HG03175 (cell line): ENCODE data around the gene CD2AP.
"Not testable (repeated sequence)": the region's sequence is repeated elsewhere in the genome, so short reads cannot be mapped to it uniquely, and the experiment has no call there.

Experiments used
- ATAC-seq: cut with Tn5 transposase; IDR thresholded peaks from one replicate; pipeline ENCODE4 v1.9.1; 2021; ENCODE audit warnings: mild to moderate bottlenecking, moderate library complexity; ENCODE audit not compliant: unreplicated experiment

Gene CD2AP

DNA sequence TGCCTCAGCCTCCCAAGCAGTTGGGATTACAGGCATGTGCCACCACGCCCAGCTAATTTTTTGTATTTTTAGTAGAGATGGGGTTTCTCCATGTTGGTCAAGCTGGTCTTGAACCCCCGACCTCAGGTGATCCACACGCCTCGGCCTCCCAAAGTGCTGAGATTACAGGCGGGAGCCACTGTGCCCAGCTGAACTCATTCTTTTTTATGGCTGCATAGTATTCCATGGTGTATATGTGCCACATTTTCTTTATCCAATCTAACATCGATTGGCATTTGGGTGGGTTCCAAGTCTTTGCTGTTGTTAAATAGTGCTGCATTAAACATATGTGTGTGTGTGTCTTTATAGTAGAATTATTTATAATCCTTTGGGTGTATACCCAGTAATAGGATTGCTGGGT is 78.9 kb downstream of the CD2AP start:
- not testable (repeated sequence) for ATAC-seq

DNA sequence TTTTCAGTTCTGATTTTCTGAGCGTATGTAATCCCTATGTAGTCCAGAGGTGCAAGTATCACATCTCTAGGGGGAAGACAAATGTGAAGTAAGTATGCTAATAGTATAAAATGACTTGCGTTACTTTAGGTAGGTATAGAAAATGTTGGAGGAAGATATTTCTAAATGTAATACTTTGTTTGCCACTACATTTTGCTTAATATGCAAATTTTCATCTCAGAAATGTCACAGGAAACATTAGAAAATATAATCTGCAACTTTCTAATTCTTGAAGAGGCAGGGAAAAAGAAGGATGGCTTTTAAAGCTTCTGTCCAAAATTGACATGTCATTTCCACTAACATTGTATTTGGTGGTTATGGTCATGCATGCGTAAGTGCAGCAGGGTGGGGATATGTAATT is 85.6 kb downstream of the CD2AP start:
- no peak for ATAC-seq

DNA sequence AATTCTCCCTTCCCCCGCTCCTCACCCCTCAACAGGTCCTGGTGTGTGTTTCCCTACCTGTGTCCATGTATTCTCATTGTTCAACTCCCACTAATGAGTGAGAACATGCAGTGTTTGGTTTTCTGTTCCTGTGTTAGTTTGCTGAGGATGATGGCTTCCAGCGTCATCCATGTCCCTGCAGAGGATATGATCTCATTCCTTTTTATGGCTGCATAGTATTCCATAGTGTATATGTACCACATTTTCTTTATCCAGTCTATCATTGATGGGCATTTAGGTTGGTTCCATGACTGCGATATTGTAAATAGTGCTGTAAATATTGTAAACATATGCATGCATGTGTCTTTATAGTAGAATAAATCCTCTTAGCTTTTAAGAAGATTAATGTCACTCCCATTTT is 89.0 kb downstream of the CD2AP start:
- not testable (repeated sequence) for ATAC-seq

DNA sequence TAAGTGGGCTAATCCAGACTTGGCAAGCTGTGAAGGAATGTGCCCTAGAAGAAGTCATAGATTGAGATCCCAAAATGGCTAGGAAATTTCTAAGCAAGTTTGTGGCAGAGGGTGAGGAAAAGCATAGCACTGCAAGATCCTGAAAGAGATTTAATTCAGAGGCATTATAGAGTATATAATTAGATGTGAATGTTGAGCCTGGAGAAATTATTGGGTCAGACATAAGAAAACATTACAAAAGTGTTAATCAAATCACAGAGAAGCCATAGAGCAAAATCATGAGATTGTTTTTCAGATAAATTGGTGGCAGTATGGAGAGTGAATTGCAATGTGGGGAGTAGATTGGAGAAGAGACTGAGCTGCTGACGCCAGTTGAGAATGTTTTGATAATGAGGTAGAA is 90.0 kb downstream of the CD2AP start:
- no peak for ATAC-seq

DNA sequence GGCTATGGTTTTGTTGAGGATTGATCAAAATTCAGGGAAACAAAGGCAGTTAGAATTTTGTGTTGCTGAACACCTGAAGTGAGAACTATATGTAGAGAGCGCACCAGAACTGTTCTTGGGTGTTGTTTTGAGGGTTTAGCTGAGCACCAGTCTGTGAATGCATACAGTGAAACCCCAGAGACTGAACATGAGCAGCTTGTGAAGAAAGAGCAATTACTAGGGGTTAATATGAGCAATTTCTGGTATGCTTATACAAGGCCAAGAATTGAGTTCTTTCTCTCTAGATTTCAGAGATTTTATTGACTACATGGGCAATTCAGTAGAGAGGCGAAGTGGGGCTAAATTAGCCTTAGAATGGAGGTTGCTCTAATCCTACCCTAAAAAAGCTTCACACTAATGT is 93.9 kb downstream of the CD2AP start:
- no peak for ATAC-seq

DNA sequence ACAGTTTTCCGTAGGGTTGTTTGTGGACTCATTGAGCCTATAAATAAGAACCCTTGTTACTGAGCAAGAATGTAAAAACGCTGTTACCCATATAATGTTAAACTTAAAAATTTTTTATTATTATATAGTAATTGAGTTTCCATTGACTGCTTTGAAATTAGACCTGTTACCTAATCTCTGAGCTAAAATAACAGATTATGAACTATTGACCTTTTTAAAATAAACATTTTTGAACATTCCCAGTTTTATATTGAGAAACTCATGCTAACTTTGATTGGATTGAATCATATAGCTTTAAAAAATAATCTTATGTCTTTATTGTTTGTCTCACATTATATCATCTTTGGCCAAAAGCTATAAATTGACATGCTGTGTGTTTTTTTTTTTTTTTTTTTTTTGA is 95.5 kb downstream of the CD2AP start:
- no peak for ATAC-seq

DNA sequence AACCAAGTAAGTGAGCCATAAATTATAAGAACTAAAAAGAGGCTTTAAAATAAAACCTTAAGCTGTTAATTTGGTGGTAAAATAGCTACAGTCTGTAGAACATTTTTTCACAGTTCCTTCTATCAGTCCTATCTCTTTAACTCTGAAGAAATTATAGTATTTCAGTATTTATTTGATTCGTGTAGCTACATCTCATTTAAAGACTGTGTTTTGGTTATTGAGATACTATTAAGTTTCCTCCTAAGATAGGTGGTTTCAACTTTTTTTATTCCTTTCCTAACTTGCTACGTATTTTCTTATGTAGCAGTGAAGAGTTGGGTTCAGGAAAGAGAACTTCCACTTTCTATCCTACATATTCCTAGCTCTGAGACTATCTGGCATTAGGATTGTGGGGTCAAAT is 97.2 kb downstream of the CD2AP start:
- ATAC-seq, result no peak

DNA sequence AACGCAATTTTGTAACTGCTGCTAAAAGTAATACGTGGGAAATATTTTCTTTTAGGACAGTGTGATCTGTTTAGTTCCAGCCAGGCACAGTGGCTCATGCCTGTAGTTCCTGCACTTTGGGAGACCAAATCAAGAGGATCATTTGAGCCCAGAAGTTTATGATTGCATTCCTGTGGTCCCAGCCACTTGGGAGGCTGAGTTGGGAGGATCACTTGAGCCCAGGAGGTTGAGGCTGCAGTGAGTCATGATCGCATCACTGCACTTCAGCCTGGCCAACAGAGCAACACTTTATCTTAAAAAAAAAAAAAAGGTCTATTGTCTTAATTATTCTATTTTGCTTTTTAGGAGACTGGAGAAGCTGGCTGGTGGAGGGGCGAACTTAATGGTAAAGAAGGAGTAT is 101.5 kb downstream of the CD2AP start:
- ATAC-seq, result no peak

DNA sequence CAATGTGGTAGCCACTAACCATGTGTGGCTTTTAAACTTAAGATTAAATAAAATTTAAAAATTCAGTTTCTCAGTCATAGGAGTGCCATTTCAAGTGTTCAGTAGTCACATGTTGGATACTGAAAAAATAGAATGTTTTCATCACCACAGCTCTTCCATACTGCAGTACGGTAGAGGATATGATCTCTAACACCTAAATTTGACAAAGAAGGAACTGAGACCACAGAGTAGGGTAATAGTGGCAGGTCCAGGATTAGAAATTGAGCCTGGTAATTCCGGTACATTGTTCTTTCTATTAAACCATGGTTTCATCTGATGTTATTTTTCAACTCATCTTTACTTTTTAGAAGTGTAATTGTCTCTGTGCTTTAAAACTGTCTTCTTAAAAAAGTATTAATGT is 104.0 kb downstream of the CD2AP start:
- peak; percentile 67 for ATAC-seq

DNA sequence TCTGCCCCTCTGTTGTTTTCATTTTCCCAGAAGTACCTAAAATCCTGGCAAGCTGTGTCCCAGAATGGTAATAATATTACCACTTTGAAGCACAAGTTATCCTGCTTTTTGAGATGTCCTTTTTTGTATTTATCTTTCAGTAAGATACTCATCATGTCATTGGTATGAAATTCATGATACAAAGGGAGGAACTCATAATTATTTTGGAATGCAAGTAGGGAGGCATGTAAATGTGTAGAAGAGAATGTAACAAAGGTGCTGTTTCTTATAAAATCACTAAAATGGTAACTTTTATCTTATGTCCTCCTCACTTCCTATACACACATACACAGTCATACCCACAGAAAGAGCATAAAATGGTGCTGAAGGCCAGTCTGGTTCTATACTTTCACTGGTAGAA is 109.9 kb downstream of the CD2AP start:
- no peak for ATAC-seq

DNA sequence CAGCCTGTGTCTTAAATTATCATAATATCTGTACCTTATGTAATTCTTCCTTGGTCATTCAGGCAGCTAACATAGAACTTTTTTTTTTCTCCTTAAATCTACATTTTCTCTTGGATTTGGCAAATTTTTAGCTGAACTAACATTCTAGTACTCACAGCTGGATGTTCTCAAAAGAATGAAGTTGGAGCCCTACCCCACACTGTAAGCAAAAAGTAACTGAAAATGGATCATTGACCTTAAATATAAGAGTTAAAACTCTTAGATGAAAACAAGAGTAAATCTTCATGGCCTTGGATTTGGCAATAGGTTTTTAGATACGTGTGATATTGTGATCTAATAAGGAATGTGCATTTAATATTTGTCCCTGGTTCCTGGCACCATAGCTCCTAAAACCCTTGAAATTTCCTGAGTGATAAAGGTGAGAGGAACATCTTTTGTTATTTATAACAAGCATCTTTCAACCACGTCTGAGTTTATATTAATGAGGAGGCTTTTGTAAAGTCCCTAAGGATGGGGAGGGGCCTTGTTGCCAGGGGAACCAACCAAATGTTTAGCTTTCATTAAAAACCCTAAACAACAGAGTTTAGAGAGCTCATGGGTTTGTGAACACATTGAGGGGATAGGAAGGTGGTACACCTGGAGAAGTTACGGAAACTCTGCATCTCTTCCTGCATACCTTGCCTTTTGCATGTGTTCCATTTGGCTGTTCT is 114.7 kb downstream of the CD2AP start:
- no peak for ATAC-seq

DNA sequence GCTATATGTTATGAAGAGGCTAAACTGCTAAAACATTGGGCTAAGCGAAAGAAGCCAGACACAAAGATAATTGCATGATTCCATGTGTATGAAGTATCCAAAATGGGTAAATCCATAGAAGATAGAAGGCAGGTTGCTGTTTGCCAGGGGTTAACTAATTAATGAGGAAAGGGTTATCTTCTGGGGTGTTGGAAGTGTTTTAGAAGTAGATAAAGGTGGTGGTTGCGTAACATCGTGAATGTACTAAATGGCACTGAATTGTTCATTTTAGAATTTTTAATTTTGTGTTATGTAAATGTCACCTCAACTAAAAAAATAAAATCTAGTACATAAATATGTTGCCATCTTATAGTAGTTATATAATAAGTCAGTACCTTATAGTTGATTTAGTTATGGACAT is 116.4 kb downstream of the CD2AP start:
- no peak for ATAC-seq

DNA sequence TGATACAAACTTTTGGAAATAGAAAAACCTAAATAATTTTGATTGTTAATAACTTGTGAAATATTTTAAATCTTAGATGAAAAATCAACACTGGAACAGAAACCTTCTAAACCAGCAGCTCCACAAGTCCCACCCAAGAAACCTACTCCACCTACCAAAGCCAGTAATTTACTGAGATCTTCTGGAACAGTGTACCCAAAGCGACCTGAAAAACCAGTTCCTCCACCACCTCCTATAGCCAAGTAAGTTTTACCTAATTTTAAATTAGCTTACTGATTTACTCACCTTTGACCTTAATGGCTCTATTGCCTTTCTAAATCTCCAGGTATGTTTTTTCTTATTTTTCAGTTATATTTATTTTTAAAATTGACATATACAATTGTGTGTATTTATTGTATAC is 118.2 kb downstream of the CD2AP start:
- no peak for ATAC-seq

DNA sequence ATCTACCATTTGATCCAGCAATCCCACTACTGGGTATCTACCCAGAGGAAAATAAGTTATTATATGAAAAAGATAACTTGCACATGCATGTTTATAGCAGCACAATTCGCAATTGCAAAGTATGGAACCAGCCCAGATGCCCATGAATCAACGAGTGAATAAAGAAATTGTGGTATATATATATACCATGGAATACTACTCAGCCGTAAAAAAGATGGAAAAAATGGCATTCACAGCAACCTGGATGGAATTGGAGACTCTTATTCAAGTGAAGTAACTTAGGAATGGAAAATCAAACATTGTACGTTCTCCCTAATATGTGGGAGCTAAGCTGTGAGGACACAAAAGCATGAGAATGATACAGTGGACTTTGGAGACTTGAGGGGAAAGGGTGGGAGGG is 120.8 kb downstream of the CD2AP start:
- ATAC-seq, result no peak

DNA sequence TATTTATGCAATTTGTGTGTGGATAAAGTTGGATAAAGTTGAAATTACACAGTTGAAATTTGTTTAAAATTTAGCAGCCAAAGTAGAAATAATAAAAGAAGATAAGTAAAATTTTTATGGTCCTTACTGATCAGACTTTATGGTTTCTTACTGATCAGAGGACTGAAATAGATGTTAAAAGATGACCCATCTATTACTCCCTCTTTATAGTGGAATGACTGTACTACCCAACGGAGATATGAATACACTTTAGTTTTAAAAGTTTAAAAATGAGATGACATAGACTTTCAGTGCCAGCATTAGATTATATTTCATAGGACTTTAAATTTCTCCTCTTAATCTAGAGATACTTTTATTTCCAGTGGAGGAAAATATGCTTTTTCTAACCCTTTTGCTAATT is 121.9 kb downstream of the CD2AP start:
- no peak for ATAC-seq

DNA sequence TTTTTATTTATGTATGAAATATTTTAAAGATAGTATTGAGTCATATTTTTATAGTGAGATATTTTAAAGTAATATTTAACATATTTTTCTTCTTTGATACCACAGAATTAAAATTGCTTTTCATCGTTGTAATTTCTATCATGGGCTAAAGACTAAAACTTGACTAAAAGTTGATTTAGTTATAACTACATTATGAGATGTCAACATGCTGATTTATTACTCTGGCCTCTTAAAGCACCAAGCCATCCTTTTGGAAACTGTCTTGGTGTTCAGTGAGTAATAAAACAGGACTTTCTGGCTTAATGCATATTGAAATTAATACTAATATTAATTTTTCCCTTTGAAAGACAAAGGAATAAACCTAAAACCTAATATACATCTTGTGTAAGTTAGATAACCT is 125.6 kb downstream of the CD2AP start:
- ATAC-seq, result no peak

DNA sequence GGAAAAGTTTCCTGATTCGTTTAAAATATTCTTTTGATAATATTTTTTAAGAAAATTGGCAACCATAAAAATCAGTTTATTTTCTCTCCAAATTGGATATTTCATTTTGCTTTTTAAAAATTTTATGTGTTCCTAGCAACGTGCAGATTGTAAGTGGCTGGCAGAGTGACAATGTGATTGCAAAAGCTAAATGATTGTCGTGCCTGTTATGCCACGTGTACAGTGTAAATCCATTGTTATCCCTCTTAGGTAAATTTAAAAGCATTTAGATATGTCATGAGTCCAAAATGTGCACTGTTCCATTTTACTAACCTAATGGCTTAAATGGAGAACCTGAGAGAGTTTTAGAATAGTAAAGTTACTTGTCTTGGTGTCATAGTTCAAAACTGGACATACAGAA is 126.4 kb downstream of the CD2AP start:
- ATAC-seq, result no peak

DNA sequence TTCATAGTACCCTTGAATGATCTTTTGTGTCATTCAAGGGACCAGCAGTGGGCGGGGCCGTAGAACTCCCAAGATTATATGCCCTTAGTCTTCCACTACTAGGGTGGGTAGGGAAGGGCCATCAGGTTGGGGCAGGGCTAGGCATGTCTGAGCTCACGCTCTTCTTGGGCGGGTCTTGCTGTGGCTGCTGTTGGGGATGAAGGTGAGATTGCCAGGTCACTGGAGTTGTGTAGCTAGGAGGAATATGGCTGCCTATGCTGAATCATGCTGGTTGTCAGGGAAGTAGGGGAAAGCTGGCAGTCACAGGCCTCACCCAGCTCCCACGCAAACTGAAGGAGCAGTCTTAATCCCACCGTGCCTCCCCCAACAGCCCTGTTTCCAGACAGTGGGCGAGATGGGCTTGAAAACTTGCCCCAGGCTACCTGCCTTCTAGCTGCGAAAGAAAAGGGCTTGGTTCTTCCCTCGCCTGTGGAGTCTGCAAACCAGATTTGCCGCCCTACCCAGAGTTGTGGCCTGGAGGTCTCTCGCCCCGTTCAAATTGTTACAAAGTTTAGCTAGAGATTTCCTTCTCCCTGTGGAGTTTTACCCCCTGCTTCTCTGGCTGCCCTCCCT is 144.4 kb downstream of the CD2AP start:
- ATAC-seq, result no peak

DNA sequence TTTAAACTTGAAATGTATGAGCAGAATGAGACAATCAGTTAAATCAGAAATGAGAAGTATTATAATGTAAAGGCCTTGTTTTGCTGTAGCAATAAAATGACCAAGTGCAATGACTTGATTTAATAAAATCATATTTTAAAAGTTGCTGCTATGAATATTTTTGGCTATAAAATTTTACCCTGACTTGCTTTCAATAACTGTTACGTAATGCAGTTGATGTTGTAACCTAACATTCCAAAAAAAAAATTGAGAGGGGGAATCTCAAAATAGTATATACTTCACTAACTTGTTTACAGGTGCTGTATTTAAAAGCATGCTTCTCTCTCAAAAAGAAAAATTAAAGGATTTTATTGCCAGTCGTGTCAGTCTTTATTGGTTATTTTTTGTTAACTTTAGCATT is 149.2 kb downstream of the CD2AP start:
- ATAC-seq, result no peak

DNA sequence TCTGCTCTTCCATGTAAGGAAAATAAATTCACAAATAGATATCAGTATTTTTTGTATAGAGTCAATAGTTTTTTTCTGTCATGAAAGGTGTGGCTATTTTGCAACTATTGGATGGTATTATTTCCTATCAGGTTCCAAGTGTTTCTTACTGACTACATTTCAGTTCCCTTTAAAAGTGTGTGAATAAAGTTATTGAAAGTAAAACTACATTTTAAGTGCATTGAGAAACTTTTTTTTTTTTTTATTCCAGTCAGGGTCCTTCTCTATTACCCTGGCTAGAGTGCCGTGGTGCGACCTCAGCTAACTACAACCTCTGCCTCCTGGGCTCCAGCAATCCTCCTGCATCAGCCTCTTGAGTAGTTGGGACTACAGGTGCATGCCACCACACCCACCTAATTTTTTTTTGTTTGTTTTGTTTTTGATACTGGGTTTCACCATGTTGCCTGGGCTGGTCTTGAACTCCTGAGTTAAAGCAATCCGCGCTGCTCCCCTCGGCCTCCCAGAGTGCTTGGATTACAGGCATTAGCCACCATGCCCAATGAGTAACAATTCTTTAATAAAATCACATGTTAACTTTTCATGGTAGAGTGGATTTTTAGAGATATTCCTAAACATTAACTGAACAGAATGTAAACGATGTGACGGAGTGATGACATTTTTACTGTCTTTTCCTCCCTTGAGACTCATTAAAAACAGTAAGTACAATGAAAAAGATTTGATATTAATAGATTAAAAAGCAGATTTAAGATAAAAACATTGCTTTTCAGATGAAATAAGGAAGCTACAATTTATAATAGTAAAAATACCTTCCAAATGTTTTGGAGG is 151.1 kb downstream of the CD2AP start:
- no peak for ATAC-seq

DNA sequence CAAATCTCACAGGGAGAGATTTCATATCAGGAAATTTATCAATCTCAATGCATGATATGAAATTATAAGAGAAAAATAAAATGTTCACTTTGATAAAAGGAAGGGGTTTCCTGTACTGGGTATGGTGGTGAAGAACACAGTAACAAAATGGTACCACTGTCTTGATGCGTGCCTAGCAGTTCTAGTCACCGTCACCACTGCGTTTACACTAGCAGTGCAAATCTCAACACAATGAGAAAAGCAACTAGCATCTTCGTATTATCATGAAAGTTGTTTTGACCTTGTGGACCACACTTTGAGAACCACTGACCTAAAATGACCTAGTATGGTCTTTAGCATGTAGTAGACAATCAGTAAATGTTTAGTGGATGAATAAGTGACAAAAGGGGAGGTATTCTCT is 152.4 kb downstream of the CD2AP start:
- ATAC-seq, result no peak

DNA sequence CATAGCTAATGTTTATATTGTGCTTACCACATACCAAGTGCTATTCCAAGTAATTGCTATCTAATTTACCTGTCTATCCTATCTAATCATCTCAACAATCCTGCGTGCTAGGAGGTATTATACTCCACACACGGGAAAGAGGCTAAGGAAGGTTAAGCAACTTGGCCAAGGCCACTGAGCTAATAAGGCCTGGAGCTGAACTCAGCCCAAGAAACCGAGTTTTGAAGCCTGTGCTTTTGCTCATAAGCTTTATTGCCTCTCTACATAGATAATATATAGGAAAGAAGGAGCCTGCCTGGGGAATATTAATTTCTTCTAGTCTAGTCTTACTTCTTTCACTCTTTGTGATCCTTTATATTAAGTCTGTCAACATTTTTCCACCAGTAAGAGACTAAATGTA is 153.0 kb downstream of the CD2AP start:
- no peak for ATAC-seq
